ENCODE results near the gene PSENEN.
"Not testable (repeated sequence)": the region's sequence is repeated elsewhere in the genome, so short reads cannot be mapped to it uniquely, and the experiment has no call there.

PSENEN gene

GRCh38 chr19:35753634-35754369, 8.4 kb downstream of the PSENEN start:
- DNase-seq = no peak

- no peak for DNase-seq
Observed at GRCh38 chr19:35754370-35755130, 9.1 kb downstream of the PSENEN start.

GRCh38 chr19:35755131-35755549, 9.7 kb downstream of the PSENEN start:
- no peak for DNase-seq

- no peak for DNase-seq
Observed at GRCh38 chr19:35755550-35756376, 10.3 kb downstream of the PSENEN start.

GRCh38 chr19:35756377-35757230, 11.2 kb downstream of the PSENEN start, which contains the start of gene HSPB6:
HSPB6 (minus strand) TSS chr19:35757029; CDS start chr19:35757008, 21 bp downstream.
- no peak for DNase-seq

GRCh38 chr19:35757231-35757748, 11.8 kb downstream of the PSENEN start:
- peak; percentile 92 for DNase-seq

GRCh38 chr19:35757749-35758608, 12.5 kb downstream of the PSENEN start, which contains the start of gene PROSER3:
PROSER3 (plus strand) TSS chr19:35758176; CDS start chr19:35758216, 40 bp downstream.
- peak; percentile 99 for DNase-seq

- no peak for DNase-seq
Observed at GRCh38 chr19:35759697-35760096, 14.2 kb downstream of the PSENEN start.

- no peak for DNase-seq
Observed at GRCh38 chr19:35760711-35761349, 15.4 kb downstream of the PSENEN start.

- no peak for DNase-seq
Observed at GRCh38 chr19:35764432-35765315, 19.2 kb downstream of the PSENEN start.

GRCh38 chr19:35766571-35767104, 21.2 kb downstream of the PSENEN start:
- no peak for DNase-seq

- DNase-seq = no peak
Observed at GRCh38 chr19:35767288-35768081, 22.0 kb downstream of the PSENEN start.

- no peak for DNase-seq
Observed at GRCh38 chr19:35768082-35768421, 22.6 kb downstream of the PSENEN start.

GRCh38 chr19:35772362-35772761, 26.9 kb downstream of the PSENEN start:
- not testable (repeated sequence) for DNase-seq

- DNase-seq = no peak
Observed at GRCh38 chr19:35773020-35773806, 27.8 kb downstream of the PSENEN start.

- no peak for DNase-seq
Observed at GRCh38 chr19:35774274-35775045, 29.0 kb downstream of the PSENEN start.

- no peak for DNase-seq
Observed at GRCh38 chr19:35775046-35775297, 29.5 kb downstream of the PSENEN start.
